Loucy (cell line): ENCODE results near the gene SLC25A15.

ENCODE experiments used
- EZH2phosphoT487 ChIP-seq: fragments of 200-600 bp; IDR thresholded peaks from 2 replicates; pipeline ENCODE4 v1.6.1; 2018; ENCODE audit warnings: antibody characterized with exemption, mild to moderate bottlenecking, moderate library complexity, borderline replicate concordance
- TF ChIP-seq, protein P1 (sequence below): fragments of 200-600 bp; sonication (generic); conservative IDR thresholded peaks from 2 replicates; pipeline ENCODE4 v1.5.1; 2014; ENCODE audit warnings: mild to moderate bottlenecking, antibody characterized with exemption, low read length

- TF ChIP-seq, protein P1, sequence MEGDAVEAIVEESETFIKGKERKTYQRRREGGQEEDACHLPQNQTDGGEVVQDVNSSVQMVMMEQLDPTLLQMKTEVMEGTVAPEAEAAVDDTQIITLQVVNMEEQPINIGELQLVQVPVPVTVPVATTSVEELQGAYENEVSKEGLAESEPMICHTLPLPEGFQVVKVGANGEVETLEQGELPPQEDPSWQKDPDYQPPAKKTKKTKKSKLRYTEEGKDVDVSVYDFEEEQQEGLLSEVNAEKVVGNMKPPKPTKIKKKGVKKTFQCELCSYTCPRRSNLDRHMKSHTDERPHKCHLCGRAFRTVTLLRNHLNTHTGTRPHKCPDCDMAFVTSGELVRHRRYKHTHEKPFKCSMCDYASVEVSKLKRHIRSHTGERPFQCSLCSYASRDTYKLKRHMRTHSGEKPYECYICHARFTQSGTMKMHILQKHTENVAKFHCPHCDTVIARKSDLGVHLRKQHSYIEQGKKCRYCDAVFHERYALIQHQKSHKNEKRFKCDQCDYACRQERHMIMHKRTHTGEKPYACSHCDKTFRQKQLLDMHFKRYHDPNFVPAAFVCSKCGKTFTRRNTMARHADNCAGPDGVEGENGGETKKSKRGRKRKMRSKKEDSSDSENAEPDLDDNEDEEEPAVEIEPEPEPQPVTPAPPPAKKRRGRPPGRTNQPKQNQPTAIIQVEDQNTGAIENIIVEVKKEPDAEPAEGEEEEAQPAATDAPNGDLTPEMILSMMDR, result no peak
- TF ChIP-seq EZH2phosphoT487, result no peak
Measured at GRCh38 chr13:40800559-40800958, 11.1 kb downstream of the SLC25A15 start.
